ENCODE data around the gene ABHD5.

GRCh38 chr3:43747641-43748040 is 56.9 kb downstream of the ABHD5 start:
- TF ChIP-seq, protein P1, sequence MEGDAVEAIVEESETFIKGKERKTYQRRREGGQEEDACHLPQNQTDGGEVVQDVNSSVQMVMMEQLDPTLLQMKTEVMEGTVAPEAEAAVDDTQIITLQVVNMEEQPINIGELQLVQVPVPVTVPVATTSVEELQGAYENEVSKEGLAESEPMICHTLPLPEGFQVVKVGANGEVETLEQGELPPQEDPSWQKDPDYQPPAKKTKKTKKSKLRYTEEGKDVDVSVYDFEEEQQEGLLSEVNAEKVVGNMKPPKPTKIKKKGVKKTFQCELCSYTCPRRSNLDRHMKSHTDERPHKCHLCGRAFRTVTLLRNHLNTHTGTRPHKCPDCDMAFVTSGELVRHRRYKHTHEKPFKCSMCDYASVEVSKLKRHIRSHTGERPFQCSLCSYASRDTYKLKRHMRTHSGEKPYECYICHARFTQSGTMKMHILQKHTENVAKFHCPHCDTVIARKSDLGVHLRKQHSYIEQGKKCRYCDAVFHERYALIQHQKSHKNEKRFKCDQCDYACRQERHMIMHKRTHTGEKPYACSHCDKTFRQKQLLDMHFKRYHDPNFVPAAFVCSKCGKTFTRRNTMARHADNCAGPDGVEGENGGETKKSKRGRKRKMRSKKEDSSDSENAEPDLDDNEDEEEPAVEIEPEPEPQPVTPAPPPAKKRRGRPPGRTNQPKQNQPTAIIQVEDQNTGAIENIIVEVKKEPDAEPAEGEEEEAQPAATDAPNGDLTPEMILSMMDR (IDR thresholded peaks at IDR 0.05) = no peak
- no peak for TF ChIP-seq POLR2A (IDR thresholded peaks at IDR 0.05)
